GM21360 (cell line): ENCODE measurements around the gene RANBP17.

Experiments
- ATAC-seq: cut with Tn5 transposase; IDR thresholded peaks from one replicate; pipeline ENCODE4 v1.9.1; 2021; ENCODE audit warnings: mild to moderate bottlenecking, moderate library complexity; ENCODE audit not compliant: unreplicated experiment

RANBP17 gene

GRCh38 chr5:171226096-171226754, 364.4 kb downstream of the RANBP17 start:
- ATAC-seq: no peak

DNA sequence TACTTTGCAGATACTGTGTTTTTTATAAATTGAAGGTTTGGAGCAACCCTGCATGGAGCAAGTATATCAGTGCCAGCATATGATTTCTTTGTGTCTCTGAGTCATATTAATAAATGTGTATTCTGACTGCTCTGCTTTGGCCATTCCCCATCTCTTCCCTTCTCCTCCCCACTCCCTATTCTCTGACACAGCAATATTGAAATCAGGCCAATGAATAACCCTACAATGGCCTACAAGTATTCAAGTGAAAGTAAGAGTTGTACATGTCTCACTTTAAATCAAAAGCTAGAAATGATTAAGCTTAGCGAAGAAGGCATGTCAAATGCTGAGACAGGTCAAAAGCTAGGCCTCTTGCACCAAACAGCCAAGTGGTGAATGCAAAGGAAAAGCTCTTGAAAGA, 365.0 kb downstream of the RANBP17 start:
- no peak for ATAC-seq

- no peak for ATAC-seq
Observed at GRCh38 chr5:171236651-171237050, 374.8 kb downstream of the RANBP17 start.

DNA sequence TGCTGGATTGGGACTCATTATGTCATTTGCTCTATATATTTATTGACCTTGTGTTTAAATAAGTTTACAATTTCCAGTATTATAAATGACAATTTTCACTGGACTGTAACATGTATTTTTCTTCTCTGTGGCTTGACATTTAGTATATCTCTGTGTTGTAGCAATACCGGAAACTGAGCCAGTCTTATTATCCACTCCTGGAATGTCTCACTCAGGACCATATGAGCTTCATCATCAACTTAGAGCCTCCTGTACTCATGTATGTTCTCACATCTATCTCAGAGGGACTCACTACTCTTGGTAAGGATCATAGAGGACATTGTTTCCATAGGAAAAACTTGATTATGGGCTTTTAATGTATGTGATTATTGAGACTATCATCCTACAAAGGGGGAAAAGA, 380.7 kb downstream of the RANBP17 start:
- no peak for ATAC-seq

DNA sequence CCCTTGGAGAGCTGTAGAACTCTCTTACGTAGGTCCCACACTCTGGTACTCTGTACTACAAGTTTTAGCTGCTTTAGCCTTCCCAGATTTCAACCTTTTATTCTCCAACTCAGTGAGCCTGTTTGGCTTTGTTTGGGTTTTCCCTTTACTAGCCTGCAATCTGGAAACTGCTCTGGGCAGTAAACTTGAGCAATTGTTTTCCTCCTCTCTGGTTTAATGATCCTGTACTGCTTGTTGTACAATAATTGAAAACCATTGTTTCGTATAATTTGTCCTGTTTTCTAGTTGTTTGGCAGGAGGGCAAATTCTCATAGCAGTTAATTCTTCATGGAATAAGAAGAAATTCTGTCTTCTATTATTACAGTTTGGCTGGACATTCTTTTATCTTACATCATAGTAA, 384.4 kb downstream of the RANBP17 start:
- no peak for ATAC-seq

- no peak for ATAC-seq
Observed at GRCh38 chr5:171249460-171249859, 387.6 kb downstream of the RANBP17 start.

GRCh38 chr5:171250738-171251137, 388.9 kb downstream of the RANBP17 start:
- no peak for ATAC-seq

DNA sequence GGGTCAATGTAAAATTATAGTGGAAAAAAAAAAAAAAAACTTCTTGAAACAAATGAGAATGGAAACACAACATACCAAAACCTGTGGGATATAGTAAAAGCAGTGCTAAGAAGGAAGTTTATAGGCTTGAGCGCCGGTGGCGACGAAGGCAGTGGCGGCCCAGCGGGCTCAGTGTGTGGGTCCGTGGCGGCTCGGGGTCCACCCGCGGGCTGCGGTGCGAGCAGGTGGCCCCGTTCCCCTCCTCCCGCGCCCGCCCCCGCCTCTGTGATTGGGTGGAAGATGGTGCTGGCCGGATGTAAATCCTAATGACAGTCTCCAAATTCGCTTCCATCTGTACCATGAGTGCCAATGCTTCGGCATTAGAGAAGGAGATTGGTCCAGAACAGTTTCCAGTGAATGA, 389.7 kb downstream of the RANBP17 start:
- no peak for ATAC-seq

GRCh38 chr5:171252674-171253073, 390.9 kb downstream of the RANBP17 start:
- ATAC-seq: no peak

GRCh38 chr5:171258737-171259415, 397.1 kb downstream of the RANBP17 start:
- ATAC-seq: no peak

- no peak for ATAC-seq
Observed at GRCh38 chr5:171261361-171261760, 399.5 kb downstream of the RANBP17 start.

DNA sequence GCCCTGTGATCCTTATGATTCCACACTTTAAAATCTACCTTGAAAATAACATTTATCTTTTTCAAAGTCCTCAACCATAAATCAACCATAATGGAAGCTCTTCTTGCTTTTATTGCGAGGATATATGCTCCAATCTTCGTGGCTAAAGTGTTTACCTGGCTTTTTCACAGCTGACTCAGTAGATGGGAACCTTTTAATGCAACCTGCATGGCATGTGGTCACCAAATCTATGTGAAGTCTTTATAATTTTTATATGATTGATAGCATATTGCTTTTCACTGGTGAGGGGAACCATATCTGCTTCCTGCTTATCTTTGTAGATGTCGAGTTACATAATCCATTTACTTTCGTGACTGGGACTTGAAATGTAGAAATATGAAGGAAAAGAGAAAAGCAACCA, 400.1 kb downstream of the RANBP17 start:
- no peak for ATAC-seq

DNA sequence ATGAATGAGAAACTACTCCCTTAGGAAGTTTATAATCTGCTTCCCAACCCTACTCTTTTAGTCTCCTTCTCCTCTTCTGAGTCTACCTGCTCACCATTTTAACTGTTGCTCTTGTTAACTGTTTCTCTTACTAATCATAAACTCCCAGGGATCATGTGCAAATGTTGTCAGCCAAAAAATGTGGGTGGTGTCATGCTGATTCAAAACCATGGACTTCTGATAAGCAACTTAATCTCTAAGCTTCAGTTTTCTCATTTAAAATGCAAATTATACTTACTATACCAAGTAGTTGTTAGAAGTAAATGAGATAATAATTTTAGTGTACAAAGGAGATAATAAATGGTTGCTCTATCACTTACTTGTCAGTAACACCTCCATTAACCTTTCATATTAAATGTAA, 401.4 kb downstream of the RANBP17 start:
- ATAC-seq: no peak

- no peak for ATAC-seq
Observed at GRCh38 chr5:171264843-171265242, 403.0 kb downstream of the RANBP17 start.

DNA sequence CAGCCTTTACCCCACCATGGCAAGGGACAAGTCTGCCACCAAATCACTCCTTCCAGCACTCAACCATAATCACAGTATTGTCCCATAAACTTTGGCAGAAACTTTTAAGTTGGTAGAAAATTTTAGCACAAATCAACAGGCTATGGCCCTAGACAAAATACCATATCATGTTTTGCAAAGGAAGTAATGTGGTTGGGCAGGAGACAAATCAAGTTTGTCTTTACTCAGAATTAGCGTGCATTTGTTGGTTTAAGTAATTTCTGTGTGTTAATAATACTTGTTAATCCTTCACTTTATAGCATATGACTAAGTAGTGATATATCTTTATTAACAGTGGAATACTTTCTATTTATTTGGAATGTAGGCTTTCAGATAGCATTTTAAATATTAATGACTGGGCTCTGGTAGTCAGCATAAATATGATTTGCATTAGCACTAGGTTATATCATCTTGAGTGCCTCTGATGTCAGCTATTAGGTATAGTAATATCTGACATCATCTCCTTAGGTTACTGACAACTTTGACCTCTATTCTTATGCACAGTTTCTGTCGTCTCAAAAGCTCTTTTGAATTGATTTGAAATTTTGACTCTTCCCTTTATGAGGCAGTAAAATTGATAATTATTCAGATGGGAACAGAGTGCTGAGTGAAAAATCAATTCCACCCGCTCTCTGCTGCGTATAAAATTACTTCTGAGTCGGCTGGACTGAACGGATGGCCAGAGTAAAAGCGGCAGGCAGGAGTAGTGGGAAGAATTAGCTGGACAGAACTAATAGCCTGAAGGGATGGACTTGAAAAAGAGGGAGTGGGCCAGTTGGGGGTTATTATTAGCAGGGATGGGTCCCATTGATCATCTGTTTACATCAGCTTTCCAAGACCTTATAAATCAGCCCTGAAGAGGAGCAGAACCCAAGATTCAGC, 407.1 kb downstream of the RANBP17 start:
- ATAC-seq: no peak

GRCh38 chr5:171269717-171270116, 407.9 kb downstream of the RANBP17 start:
- no peak for ATAC-seq

DNA sequence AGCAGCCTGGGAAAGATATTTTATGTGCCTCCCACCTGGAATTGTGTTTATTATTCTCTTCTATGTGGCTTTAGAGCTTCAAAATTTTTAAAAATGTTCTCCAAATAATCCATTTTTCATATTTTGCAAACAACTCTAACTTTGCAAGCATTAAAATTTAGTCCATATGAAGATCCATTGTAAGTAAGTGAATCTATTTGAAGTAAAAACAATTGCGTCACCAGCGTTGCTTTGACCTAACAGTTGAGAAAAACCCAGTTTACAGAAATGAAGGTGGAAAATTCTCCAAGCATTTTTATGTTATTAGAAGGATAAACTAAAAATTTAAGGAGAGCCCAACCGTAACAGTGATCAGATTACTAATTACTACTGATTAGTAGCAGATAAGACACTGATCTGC, 408.3 kb downstream of the RANBP17 start:
- ATAC-seq: no peak

DNA sequence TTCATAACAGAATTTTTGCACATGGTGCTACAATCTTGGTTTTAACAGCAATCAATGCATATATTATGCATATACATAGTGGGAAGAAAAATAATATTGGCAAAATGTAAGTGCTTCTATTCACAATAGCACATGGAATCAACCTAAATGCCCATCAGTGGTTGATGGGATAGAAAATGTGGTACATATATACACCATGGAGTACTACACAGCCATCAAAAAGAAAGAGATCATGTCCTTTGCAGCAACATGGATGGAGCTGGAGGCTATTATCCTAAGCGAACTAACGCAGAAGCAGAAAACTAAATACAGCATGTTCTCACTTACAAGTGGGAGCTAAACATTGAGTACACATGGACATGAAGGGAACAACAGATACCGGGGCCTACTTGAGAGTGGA, 410.0 kb downstream of the RANBP17 start:
- ATAC-seq: no peak

GRCh38 chr5:171272996-171273970, 411.5 kb downstream of the RANBP17 start:
- ATAC-seq: no peak

- ATAC-seq: no peak
Observed at GRCh38 chr5:171275841-171276544, 414.2 kb downstream of the RANBP17 start.
